Calu3 (cell line): ENCODE measurements around the gene PCSK1. TPM values are rescaled to one million over a fixed set of nuclear protein-coding genes. Genes with fewer than 3 reads are reported as not detected.

Experiments used
- BruUV-seq: library from RNA; stranded (reverse); fragments of 400-500 nt; replicated peaks from 2 replicates; lab custom pipeline; 2021; lab: Mats Ljungman, UMichigan
- CTCF ChIA-PET: fragments of 300-600 bp; sonication (Branson Sonifier 250); formaldehyde crosslinking; loops from one replicate; lab custom pipeline; 2022; ENCODE audit warnings: antibody characterized with exemption; lab: Charles Lee
- DNase-seq: peaks from one replicate; pipeline ENCODE4 v3.0.0; 2022
- H3K27ac Mint-ChIP-seq: one replicate; pipeline ENCODE4 v1.8.0; 2022; ENCODE audit warnings: mixed read lengths; ENCODE audit not compliant: unreplicated experiment
- H3K27me3 Mint-ChIP-seq: one replicate; pipeline ENCODE4 v1.8.0; 2022; ENCODE audit warnings: mixed read lengths; ENCODE audit not compliant: unreplicated experiment
- H3K36me3 Mint-ChIP-seq: one replicate; pipeline ENCODE4 v1.8.0; 2022; ENCODE audit warnings: mild to moderate bottlenecking, moderate library complexity, mixed read lengths; ENCODE audit not compliant: insufficient read depth, unreplicated experiment
- H3K4me1 Mint-ChIP-seq: one replicate; pipeline ENCODE4 v1.8.0; 2022; ENCODE audit warnings: mild to moderate bottlenecking, low read depth, mixed read lengths; ENCODE audit not compliant: unreplicated experiment
- H3K4me3 Mint-ChIP-seq: one replicate; pipeline ENCODE4 v1.8.0; 2022; ENCODE audit warnings: mild to moderate bottlenecking, low read depth, moderate library complexity, mixed read lengths; ENCODE audit not compliant: unreplicated experiment
- H3K9me3 Mint-ChIP-seq: one replicate; pipeline ENCODE4 v1.8.0; 2022; ENCODE audit warnings: low read depth, mixed read lengths; ENCODE audit not compliant: unreplicated experiment
- CTCF ChIP-seq: fragments of 200-600 bp; IDR thresholded peaks from one replicate; pipeline ENCODE4 v1.8.0; 2022; ENCODE audit warnings: antibody characterized with exemption; ENCODE audit not compliant: unreplicated experiment
- intact Hi-C: fragments of 100-400 bp; cut with micrococcal nuclease; formaldehyde crosslinking; loops from one replicate; pipeline ENCODE4 v1.10.0; 2022; ENCODE audit not compliant: unreplicated experiment
- total RNA-seq: library from RNA; stranded (reverse); gene quantifications from 2 replicates; pipeline ENCODE4 v1.2.3, GENCODE V29; 2022

PCSK1 gene
- total RNA-seq, 1 experiment from 2014 or later, result not detected

- no peak for DNase-seq
- intact Hi-C loops, result no loop called here
These were observed 20.1 kb downstream of the PCSK1 start for GRCh38 chr5:96412868-96413449.

GRCh38 chr5:96410013-96410412, 23.0 kb downstream of the PCSK1 start:
- BruUV-seq, result no TSS peak
- CTCF ChIA-PET, result no interaction called here
- intact Hi-C loops, result no loop called here

More at GRCh38 chr5:96412868-96413449, 20.1 kb downstream of the PCSK1 start:
- no peaks in the 10 kb centered on the region for H3K4me1 Mint-ChIP-seq
- H3K4me3 Mint-ChIP-seq, result no peak overlapping the region
- peaks cover 74% of the 10 kb centered on the region for H3K27me3 Mint-ChIP-seq
- no peak overlapping the region for H3K27ac Mint-ChIP-seq
- BruUV-seq, result no TSS peak
- no peak for TF ChIP-seq CTCF
- no peaks in the 10 kb centered on the region for H3K36me3 Mint-ChIP-seq
- H3K9me3 Mint-ChIP-seq, result no peaks in the 10 kb centered on the region
- CTCF ChIA-PET, result interaction anchor here (0.7 kb wide), 1 partner anchor 232 kb away, joined by 8 read pairs; no protein-coding TSS in a partner anchor

GRCh38 chr5:96408841-96409538, 24.1 kb downstream of the PCSK1 start:
- no peak overlapping the region for H3K27ac Mint-ChIP-seq
- intact Hi-C loops, result no loop called here
- no peaks in the 10 kb centered on the region for H3K4me1 Mint-ChIP-seq
- CTCF ChIA-PET, result no interaction called here
- BruUV-seq, result no TSS peak
- no peak for DNase-seq
- peaks cover 65% of the 10 kb centered on the region for H3K27me3 Mint-ChIP-seq
- no peaks in the 10 kb centered on the region for H3K9me3 Mint-ChIP-seq
- H3K36me3 Mint-ChIP-seq, result no peaks in the 10 kb centered on the region
- TF ChIP-seq CTCF, result no peak
- no peak overlapping the region for H3K4me3 Mint-ChIP-seq

More at GRCh38 chr5:96410013-96410412, 23.0 kb downstream of the PCSK1 start:
- Mint-ChIP-seq H3K27me3 (peaks cover 58% of the 10 kb centered on the region), H3K36me3 (no peaks in the 10 kb centered on the region), H3K27ac (no peak overlapping the region), H3K9me3 (no peaks in the 10 kb centered on the region), H3K4me1 (no peaks in the 10 kb centered on the region), H3K4me3 (no peak overlapping the region)
- no peak for DNase-seq
- TF ChIP-seq CTCF, result no peak

GRCh38 chr5:96408210-96408777, 24.8 kb downstream of the PCSK1 start:
- Mint-ChIP-seq H3K4me3 (no peak overlapping the region), H3K36me3 (no peaks in the 10 kb centered on the region), H3K9me3 (no peaks in the 10 kb centered on the region), H3K27ac (no peak overlapping the region), H3K27me3 (peaks cover 64% of the 10 kb centered on the region), H3K4me1 (no peaks in the 10 kb centered on the region)
- TF ChIP-seq CTCF, result no peak
- CTCF ChIA-PET, result no interaction called here
- intact Hi-C loops, result no loop called here
- BruUV-seq, result no TSS peak
- DNase-seq, result no peak
